ENCODE measurements around the gene JAG1. TPM values are rescaled to one million over a fixed set of nuclear protein-coding genes. Genes with fewer than 3 reads are reported as not detected.
"Not testable (repeated sequence)": the region's sequence is repeated elsewhere in the genome, so short reads cannot be mapped to it uniquely, and the experiment has no call there.

The JAG1 gene
- total RNA-seq, 1 donor from 2014 or later = 172 TPM

DNA sequence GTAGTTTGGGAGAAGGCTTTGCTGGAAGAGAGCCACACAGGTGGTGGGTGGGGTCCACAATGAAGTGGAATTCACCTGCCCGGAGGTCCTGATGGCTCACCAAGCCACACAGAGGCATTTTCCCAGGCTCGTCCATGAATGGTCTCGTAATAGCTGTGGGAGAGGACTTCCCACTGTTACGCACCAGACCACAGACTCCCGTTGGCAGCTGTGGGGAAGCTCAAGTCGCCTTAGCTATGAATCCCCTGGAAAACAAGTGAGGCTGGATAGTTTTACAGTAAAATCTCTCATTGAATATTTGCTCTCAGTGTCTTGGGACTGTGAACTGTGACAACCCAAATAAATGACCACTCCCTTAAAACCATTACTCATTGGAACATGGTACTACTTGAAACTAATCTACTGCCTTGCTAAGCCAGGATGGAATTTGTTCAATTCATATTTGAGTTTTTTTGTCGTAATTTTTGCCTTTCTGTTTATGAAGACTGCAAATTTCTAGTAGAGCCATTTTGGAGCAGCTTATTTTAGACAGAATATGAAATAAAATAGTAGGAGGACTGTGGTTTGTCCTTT lies 79.4 kb downstream of the JAG1 start:
- no peak overlapping the region for H3K4me3 Mint-ChIP-seq (ENCODE audit: unreplicated experiment)
- H3K27ac Mint-ChIP-seq (ENCODE audit: unreplicated experiment) = no peak overlapping the region
- H3K36me3 Mint-ChIP-seq (ENCODE audit: low read depth, unreplicated experiment) = no peaks in the 10 kb centered on the region
- peaks cover 9% of the 10 kb centered on the region for H3K4me1 Mint-ChIP-seq (ENCODE audit: unreplicated experiment)
- no peaks in the 10 kb centered on the region for H3K9me3 Mint-ChIP-seq (ENCODE audit: unreplicated experiment)
- TF ChIP-seq, protein P1, sequence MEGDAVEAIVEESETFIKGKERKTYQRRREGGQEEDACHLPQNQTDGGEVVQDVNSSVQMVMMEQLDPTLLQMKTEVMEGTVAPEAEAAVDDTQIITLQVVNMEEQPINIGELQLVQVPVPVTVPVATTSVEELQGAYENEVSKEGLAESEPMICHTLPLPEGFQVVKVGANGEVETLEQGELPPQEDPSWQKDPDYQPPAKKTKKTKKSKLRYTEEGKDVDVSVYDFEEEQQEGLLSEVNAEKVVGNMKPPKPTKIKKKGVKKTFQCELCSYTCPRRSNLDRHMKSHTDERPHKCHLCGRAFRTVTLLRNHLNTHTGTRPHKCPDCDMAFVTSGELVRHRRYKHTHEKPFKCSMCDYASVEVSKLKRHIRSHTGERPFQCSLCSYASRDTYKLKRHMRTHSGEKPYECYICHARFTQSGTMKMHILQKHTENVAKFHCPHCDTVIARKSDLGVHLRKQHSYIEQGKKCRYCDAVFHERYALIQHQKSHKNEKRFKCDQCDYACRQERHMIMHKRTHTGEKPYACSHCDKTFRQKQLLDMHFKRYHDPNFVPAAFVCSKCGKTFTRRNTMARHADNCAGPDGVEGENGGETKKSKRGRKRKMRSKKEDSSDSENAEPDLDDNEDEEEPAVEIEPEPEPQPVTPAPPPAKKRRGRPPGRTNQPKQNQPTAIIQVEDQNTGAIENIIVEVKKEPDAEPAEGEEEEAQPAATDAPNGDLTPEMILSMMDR (IDR thresholded peaks at IDR 0.05; ENCODE audit: unreplicated experiment) = no peak
- no peaks in the 10 kb centered on the region for H3K27me3 Mint-ChIP-seq (ENCODE audit: unreplicated experiment)
- DNase-seq (ENCODE audit: low spot score) = no peak

DNA sequence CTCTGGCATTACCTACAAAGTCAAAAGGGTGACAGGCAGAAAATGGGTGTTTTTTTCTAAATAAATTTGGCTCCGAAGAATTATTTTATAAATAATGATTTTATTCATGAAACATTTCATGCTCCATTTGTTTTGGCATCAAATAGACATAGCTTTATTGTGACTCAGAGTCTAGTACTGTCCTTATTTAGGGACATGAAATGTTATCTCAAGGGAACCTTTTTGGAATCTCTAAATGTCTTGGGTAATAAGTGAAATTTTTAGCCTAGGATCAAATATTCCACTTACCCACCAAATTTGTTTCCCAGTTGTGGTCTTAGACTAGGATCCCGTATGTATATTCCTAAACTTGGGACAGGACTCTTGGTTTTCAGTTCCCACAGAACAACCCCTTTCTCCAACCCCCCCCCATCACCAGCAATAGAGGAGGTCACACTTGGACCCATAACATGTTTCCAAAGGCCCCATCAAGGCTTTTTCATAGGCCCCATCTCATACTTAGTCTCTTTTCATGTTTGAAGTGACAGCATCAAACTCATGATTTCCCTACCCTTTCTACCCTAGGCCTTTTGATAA lies 81.8 kb downstream of the JAG1 start:
- H3K4me1 Mint-ChIP-seq (ENCODE audit: unreplicated experiment) = peaks cover 9% of the 10 kb centered on the region
- DNase-seq (ENCODE audit: low spot score) = no peak
- TF ChIP-seq, protein P1 (IDR thresholded peaks at IDR 0.05; ENCODE audit: unreplicated experiment) = no peak
- no peaks in the 10 kb centered on the region for H3K9me3 Mint-ChIP-seq (ENCODE audit: unreplicated experiment)
- H3K27me3 Mint-ChIP-seq (ENCODE audit: unreplicated experiment) = no peaks in the 10 kb centered on the region
- no peak overlapping the region for H3K27ac Mint-ChIP-seq (ENCODE audit: unreplicated experiment)
- no peak overlapping the region for H3K4me3 Mint-ChIP-seq (ENCODE audit: unreplicated experiment)
- H3K36me3 Mint-ChIP-seq (ENCODE audit: low read depth, unreplicated experiment) = no peaks in the 10 kb centered on the region

DNA sequence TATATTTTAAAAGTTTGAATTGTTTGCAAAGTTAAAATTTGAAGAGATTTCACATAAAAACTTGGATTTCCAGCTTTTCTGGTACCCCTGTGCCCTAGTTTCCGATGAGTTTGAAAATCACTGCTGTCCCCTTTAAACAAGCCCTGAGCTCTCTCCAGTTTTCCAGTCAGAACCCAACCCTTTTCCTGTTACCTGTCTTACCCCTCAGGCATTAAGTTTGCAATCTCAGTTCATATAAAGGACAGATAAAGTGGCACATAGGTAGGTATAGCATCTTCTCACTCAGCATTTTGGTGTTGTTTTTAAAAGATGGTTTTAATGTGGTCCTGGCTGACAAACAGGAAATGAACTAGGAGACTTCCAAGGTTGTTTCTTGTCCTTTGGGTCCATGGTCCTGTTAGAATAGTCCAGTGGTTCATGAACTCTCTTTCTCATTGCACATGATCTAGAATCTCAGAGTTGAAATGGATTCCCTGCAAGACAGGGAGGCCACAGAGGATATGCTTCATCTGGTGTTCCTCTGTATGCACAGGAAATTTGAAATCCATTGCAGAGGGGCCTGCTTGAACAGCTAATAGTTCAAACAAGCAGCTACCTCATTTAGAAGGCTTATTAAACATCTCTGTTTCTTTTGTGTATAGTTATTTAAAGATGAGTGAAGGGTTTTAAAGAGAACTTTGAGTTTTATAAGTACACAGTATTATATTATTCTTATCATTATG lies 82.7 kb downstream of the JAG1 start:
- H3K27me3 Mint-ChIP-seq (ENCODE audit: unreplicated experiment) = no peaks in the 10 kb centered on the region
- DNase-seq (ENCODE audit: low spot score) = no peak
- H3K4me3 Mint-ChIP-seq (ENCODE audit: unreplicated experiment) = no peak overlapping the region
- H3K36me3 Mint-ChIP-seq (ENCODE audit: low read depth, unreplicated experiment) = no peaks in the 10 kb centered on the region
- TF ChIP-seq, protein P1 (IDR thresholded peaks at IDR 0.05; ENCODE audit: unreplicated experiment) = no peak
- peaks cover 9% of the 10 kb centered on the region for H3K4me1 Mint-ChIP-seq (ENCODE audit: unreplicated experiment)
- no peaks in the 10 kb centered on the region for H3K9me3 Mint-ChIP-seq (ENCODE audit: unreplicated experiment)
- no peak overlapping the region for H3K27ac Mint-ChIP-seq (ENCODE audit: unreplicated experiment)

DNA sequence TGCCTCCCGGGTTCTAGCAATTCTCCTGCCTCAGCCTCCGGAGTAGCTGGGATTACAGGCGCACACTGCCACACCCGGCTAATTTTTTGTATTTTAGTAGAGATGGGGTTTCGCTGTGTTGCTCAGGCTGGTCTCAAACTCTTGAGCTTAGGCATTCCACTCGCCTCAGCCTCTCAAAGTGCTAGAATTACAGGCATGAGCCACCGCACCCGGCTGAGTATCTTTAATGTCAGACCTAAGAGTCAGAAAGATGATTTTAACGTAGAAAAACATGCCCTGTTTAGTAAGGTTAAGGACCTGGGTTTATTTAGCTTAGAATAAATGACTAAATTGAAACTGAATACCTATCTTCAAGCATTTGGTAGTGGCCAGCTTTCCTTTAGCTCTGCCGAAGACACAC lies 83.4 kb downstream of the JAG1 start:
- not testable (repeated sequence) for H3K27ac Mint-ChIP-seq (ENCODE audit: unreplicated experiment); H3K4me3 Mint-ChIP-seq (ENCODE audit: unreplicated experiment); H3K36me3 Mint-ChIP-seq (ENCODE audit: low read depth, unreplicated experiment); H3K4me1 Mint-ChIP-seq (ENCODE audit: unreplicated experiment); H3K27me3 Mint-ChIP-seq (ENCODE audit: unreplicated experiment); DNase-seq (ENCODE audit: low spot score); H3K9me3 Mint-ChIP-seq (ENCODE audit: unreplicated experiment)

Small RNA genes lying within 50 kb of the gene (microRNA-seq; reads per million reads assigned to microRNA genes)
- 1.6 reads per million, percentile 24 among the genes with 10 or more reads in this experiment for gene MIR6870 (ENCODE audit: unreplicated experiment)

Other genes with a start within 250 kb of the JAG1 start
- 10.6 TPM for gene MKKS, start 239.8 kb downstream of the JAG1 start, total RNA-seq (ENCODE audit: unreplicated experiment)
- 6.8 TPM for gene SLX4IP, start 238.7 kb downstream of the JAG1 start, total RNA-seq (ENCODE audit: unreplicated experiment)